Dendritic cell treated with granulocyte-macrophage colony-stimulating factor and Interleukin-4, amounts not matched to agents 40 ng/mL and 50 ng/mL, for 4 days (primary cell): ENCODE measurements around the gene S100A4.
A peak's percentile ranks its signal among the peaks of the same experiment; 100 is the strongest.

Source experiments
- H3K27ac Mint-ChIP-seq: one replicate; pipeline ENCODE4 v1.8.0; 2022; ENCODE audit warnings: mild to moderate bottlenecking, mixed read lengths
- H3K27me3 Mint-ChIP-seq: one replicate; pipeline ENCODE4 v1.8.0; 2022; ENCODE audit warnings: mild to moderate bottlenecking, mixed read lengths
- H3K36me3 Mint-ChIP-seq: one replicate; pipeline ENCODE4 v1.8.0; 2022; ENCODE audit warnings: low read depth, mixed read lengths
- H3K4me1 Mint-ChIP-seq: one replicate; pipeline ENCODE4 v1.8.0; 2022; ENCODE audit warnings: low read depth, mixed read lengths
- H3K4me3 Mint-ChIP-seq: one replicate; pipeline ENCODE4 v1.8.0; 2022; ENCODE audit warnings: mild to moderate bottlenecking, moderate library complexity, mixed read lengths
- H3K9me3 Mint-ChIP-seq: one replicate; pipeline ENCODE4 v1.8.0; 2022; ENCODE audit warnings: mixed read lengths
- intact Hi-C: fragments of 100-400 bp; cut with micrococcal nuclease; formaldehyde crosslinking; loops from one replicate; pipeline ENCODE4 v1.15.0; 2022

The S100A4 gene

GRCh38 chr1:153536671-153537375 lies 8.8 kb downstream of the S100A4 start:
- H3K4me1 Mint-ChIP-seq: peaks cover 89% of the 10 kb centered on the region
- intact Hi-C loops: no loop called here
- peak overlapping the region; percentile 95 for H3K4me3 Mint-ChIP-seq
- H3K36me3 Mint-ChIP-seq: peaks cover 42% of the 10 kb centered on the region
- no peaks in the 10 kb centered on the region for H3K9me3 Mint-ChIP-seq
- H3K27me3 Mint-ChIP-seq: no peaks in the 10 kb centered on the region
- H3K27ac Mint-ChIP-seq: peak overlapping the region; percentile 91

GRCh38 chr1:153536012-153536670 lies 9.5 kb downstream of the S100A4 start:
- Mint-ChIP-seq H3K9me3 (no peaks in the 10 kb centered on the region), H3K36me3 (peaks cover 42% of the 10 kb centered on the region), H3K4me3 (peak overlapping the region; percentile 95), H3K4me1 (peaks cover 82% of the 10 kb centered on the region), H3K27me3 (no peaks in the 10 kb centered on the region), H3K27ac (peak overlapping the region; percentile 91)
- intact Hi-C loops: no loop called here

GRCh38 chr1:153535242-153536011 lies 10.2 kb downstream of the S100A4 start, which contains the start of gene S100A6:
Gene S100A6 (minus strand): TSS chr1:153535991. CDS start chr1:153535339, 652 bp downstream.
- Mint-ChIP-seq H3K27ac (peak within 1 kb of the TSS; percentile 91), H3K36me3 (peaks cover 42% of the 10 kb centered on the region), H3K4me3 (peak within 1 kb of the TSS; percentile 95), H3K4me1 (peaks cover 75% of the 10 kb centered on the region), H3K27me3 (no peaks in the 10 kb centered on the region), H3K9me3 (no peaks in the 10 kb centered on the region)
- intact Hi-C loops: no loop called here

GRCh38 chr1:153534925-153535241 lies 10.7 kb downstream of the S100A4 start:
- Mint-ChIP-seq H3K27me3 (no peaks in the 10 kb centered on the region), H3K4me3 (peak overlapping the region; percentile 95), H3K27ac (peak overlapping the region; percentile 91), H3K36me3 (peaks cover 42% of the 10 kb centered on the region), H3K4me1 (peaks cover 69% of the 10 kb centered on the region), H3K9me3 (no peaks in the 10 kb centered on the region)
- intact Hi-C loops: no loop called here

GRCh38 chr1:153534226-153534924 lies 11.2 kb downstream of the S100A4 start:
- H3K9me3 Mint-ChIP-seq: no peaks in the 10 kb centered on the region
- intact Hi-C loops: no loop called here

GRCh38 chr1:153533689-153534201 lies 11.9 kb downstream of the S100A4 start:
- intact Hi-C loops: loop anchor here (1.0 kb wide), 1 partner anchor 35 kb away; no protein-coding TSS in a partner anchor
- peaks cover 67% of the 10 kb centered on the region for H3K4me1 Mint-ChIP-seq
- peaks cover 44% of the 10 kb centered on the region for H3K36me3 Mint-ChIP-seq
- peak overlapping the region; percentile 91 for H3K27ac Mint-ChIP-seq
- no peaks in the 10 kb centered on the region for H3K9me3 Mint-ChIP-seq
- H3K4me3 Mint-ChIP-seq: peak overlapping the region; percentile 95
- no peaks in the 10 kb centered on the region for H3K27me3 Mint-ChIP-seq

More at GRCh38 chr1:153534226-153534924, 11.2 kb downstream of the S100A4 start:
- Mint-ChIP-seq H3K4me3 (peak overlapping the region; percentile 95), H3K4me1 (peaks cover 64% of the 10 kb centered on the region), H3K27ac (peak overlapping the region; percentile 91), H3K27me3 (no peaks in the 10 kb centered on the region), H3K36me3 (peaks cover 43% of the 10 kb centered on the region)

GRCh38 chr1:153532769-153533599 lies 12.6 kb downstream of the S100A4 start:
- peaks cover 46% of the 10 kb centered on the region for H3K36me3 Mint-ChIP-seq
- H3K9me3 Mint-ChIP-seq: no peaks in the 10 kb centered on the region
- peak overlapping the region; percentile 91 for H3K27ac Mint-ChIP-seq
- H3K4me3 Mint-ChIP-seq: peak overlapping the region; percentile 95
- H3K4me1 Mint-ChIP-seq: peaks cover 63% of the 10 kb centered on the region
- intact Hi-C loops: loop anchor here (1.0 kb wide), 1 partner anchor 35 kb away; no protein-coding TSS in a partner anchor
- no peaks in the 10 kb centered on the region for H3K27me3 Mint-ChIP-seq

GRCh38 chr1:153532181-153532580 lies 13.4 kb downstream of the S100A4 start:
- no peaks in the 10 kb centered on the region for H3K27me3 Mint-ChIP-seq
- H3K36me3 Mint-ChIP-seq: peaks cover 54% of the 10 kb centered on the region
- peaks cover 63% of the 10 kb centered on the region for H3K4me1 Mint-ChIP-seq
- peak overlapping the region; percentile 95 for H3K4me3 Mint-ChIP-seq
- H3K27ac Mint-ChIP-seq: peak overlapping the region; percentile 91
- H3K9me3 Mint-ChIP-seq: no peaks in the 10 kb centered on the region
- intact Hi-C loops: no loop called here

- Mint-ChIP-seq H3K27ac (no peak overlapping the region), H3K9me3 (no peaks in the 10 kb centered on the region), H3K27me3 (no peaks in the 10 kb centered on the region), H3K36me3 (peaks cover 56% of the 10 kb centered on the region), H3K4me3 (no peak overlapping the region), H3K4me1 (peaks cover 63% of the 10 kb centered on the region)
- intact Hi-C loops: no loop called here
These were observed 14.0 kb downstream of the S100A4 start for GRCh38 chr1:153531638-153532037.

- H3K27ac Mint-ChIP-seq: no peak overlapping the region
- no peak overlapping the region for H3K4me3 Mint-ChIP-seq
- intact Hi-C loops: no loop called here
- H3K9me3 Mint-ChIP-seq: no peaks in the 10 kb centered on the region
- H3K36me3 Mint-ChIP-seq: peaks cover 19% of the 10 kb centered on the region
- peaks cover 46% of the 10 kb centered on the region for H3K4me1 Mint-ChIP-seq
- no peaks in the 10 kb centered on the region for H3K27me3 Mint-ChIP-seq
These were observed 17.9 kb downstream of the S100A4 start for GRCh38 chr1:153527683-153528040.

GRCh38 chr1:153527023-153527682 lies 18.5 kb downstream of the S100A4 start:
- Mint-ChIP-seq H3K4me3 (no peak overlapping the region), H3K4me1 (peaks cover 46% of the 10 kb centered on the region), H3K27me3 (no peaks in the 10 kb centered on the region), H3K27ac (peak overlapping the region; percentile 39), H3K9me3 (no peaks in the 10 kb centered on the region), H3K36me3 (peaks cover 19% of the 10 kb centered on the region)
- intact Hi-C loops: no loop called here

GRCh38 chr1:153526132-153526543 lies 19.5 kb downstream of the S100A4 start:
- intact Hi-C loops: no loop called here
- Mint-ChIP-seq H3K27ac (peak overlapping the region; percentile 9), H3K4me3 (no peak overlapping the region), H3K27me3 (no peaks in the 10 kb centered on the region), H3K9me3 (no peaks in the 10 kb centered on the region), H3K36me3 (peaks cover 19% of the 10 kb centered on the region), H3K4me1 (peaks cover 45% of the 10 kb centered on the region)
